ENCODE results near the gene ERBB4. TPM values are rescaled to one million over a fixed set of nuclear protein-coding genes. Genes with fewer than 3 reads are reported as not detected.

The ERBB4 gene
- total RNA-seq, 1 donor = 5.8 TPM

DNA sequence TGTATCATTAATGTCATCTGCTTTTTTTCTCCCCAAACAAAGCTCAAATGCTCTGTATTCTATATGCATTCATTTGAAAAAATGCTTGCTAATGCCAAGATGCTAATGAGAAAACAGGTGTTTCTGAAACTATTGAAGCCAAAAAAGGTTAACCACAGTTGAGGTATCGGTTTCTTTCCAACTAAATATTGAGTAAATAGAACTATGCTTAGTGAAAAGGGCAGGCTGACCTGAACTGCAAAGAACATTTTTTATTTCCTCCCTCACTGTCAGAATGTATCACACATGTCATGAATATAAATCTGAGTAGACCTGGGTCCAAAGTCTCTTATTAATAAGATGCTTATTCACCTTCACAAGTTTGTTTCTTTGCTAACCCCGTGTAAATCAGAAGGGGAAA is 1115.6 kb downstream of the ERBB4 start:
- TF ChIP-seq, protein P1, sequence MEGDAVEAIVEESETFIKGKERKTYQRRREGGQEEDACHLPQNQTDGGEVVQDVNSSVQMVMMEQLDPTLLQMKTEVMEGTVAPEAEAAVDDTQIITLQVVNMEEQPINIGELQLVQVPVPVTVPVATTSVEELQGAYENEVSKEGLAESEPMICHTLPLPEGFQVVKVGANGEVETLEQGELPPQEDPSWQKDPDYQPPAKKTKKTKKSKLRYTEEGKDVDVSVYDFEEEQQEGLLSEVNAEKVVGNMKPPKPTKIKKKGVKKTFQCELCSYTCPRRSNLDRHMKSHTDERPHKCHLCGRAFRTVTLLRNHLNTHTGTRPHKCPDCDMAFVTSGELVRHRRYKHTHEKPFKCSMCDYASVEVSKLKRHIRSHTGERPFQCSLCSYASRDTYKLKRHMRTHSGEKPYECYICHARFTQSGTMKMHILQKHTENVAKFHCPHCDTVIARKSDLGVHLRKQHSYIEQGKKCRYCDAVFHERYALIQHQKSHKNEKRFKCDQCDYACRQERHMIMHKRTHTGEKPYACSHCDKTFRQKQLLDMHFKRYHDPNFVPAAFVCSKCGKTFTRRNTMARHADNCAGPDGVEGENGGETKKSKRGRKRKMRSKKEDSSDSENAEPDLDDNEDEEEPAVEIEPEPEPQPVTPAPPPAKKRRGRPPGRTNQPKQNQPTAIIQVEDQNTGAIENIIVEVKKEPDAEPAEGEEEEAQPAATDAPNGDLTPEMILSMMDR (IDR thresholded peaks at IDR 0.05; ENCODE audit: insufficient read depth, low read length) = no peak
- no peak for DNase-seq (ENCODE audit: low read depth)
- H3K4me3 ChIP-seq (ENCODE audit: low read depth, low read length) = no peak overlapping the region

DNA sequence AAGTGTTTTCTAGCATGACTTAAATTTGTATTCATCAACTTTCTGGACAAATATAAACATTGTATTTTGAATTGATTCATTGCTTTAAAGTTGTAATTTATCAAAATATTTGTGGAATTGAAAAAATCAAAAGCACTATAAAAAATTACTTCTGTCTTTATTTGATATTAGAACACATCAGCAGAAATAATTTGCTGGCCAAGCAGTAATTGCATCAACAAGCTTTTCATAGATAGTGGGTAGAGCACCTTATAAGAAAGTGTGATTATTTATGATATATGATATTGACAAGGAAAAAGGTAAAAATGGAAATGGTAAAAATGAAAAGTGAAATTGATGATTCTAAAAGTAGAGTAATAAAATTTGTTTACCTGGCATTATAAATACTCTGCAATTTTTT is 1121.1 kb downstream of the ERBB4 start:
- DNase-seq (ENCODE audit: low read depth) = no peak
- H3K4me3 ChIP-seq (ENCODE audit: low read depth, low read length) = no peak overlapping the region
- TF ChIP-seq, protein P1 (IDR thresholded peaks at IDR 0.05; ENCODE audit: insufficient read depth, low read length) = no peak

DNA sequence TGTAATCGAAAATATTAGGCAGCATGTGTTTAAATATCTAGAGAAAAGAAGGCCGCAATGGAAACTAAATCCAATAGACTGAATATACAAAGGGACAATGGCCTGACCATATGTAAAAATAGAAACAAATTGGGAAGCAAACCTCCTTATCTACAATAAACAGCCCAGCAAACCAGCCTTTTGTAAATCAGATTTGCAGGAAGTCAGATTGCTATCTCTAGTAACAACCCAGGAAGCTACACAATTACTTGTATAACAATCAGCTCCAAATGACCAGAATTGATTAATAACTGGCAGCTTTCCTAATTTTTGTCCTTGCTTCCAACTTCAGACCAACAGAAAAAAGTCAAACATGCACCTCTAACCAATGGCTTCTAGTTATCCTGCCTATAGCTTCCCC is 1122.2 kb downstream of the ERBB4 start:
- no peak for DNase-seq (ENCODE audit: low read depth)
- TF ChIP-seq, protein P1 (IDR thresholded peaks at IDR 0.05; ENCODE audit: insufficient read depth, low read length) = no peak
- H3K4me3 ChIP-seq (ENCODE audit: low read depth, low read length) = no peak overlapping the region

DNA sequence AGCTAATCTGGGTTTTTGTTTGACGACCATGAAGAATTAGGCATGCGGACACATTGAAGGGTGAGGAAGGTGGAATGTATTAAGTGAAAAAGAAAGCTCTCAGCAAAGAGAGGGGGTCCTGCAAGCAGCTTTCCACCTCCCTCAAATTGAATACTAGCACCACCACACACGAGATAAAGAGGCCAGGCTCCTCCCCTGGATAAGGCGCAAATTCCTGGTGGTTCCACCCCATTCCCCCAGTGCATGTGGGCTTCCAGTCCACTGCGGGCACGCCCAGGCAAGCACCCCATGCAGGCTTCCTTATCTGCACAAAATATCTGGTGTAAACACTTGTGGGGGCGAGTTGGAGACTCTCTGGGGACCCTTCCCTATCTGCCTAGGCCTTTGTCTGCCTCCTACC is 1124.9 kb downstream of the ERBB4 start:
- TF ChIP-seq, protein P1 (IDR thresholded peaks at IDR 0.05; ENCODE audit: insufficient read depth, low read length) = no peak
- DNase-seq (ENCODE audit: low read depth) = no peak
- no peak overlapping the region for H3K4me3 ChIP-seq (ENCODE audit: low read depth, low read length)

DNA sequence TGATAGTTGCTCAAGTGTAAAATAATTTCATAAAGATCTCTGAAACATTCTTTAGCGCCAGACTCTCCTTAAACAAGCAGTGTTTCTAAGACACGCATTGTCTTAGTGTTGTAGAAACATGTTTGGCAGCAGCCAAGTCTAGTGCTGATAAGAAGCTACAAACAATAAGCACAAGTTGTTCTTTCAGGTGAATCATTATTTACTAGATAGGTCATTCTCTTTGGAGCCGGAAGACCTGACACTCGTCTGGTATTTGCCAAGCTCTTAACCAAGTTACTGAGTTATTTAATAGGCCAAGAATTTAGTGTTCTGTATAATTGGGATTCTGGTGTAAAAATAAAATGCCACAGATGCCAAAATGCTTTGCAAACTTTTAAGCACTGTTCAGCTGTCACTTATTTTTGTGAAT is 1130.1 kb downstream of the ERBB4 start:
- peak; percentile 64 for DNase-seq (ENCODE audit: low read depth)
- TF ChIP-seq, protein P1 (IDR thresholded peaks at IDR 0.05; ENCODE audit: insufficient read depth, low read length) = no peak
- H3K4me3 ChIP-seq (ENCODE audit: low read depth, low read length) = no peak overlapping the region

DNA sequence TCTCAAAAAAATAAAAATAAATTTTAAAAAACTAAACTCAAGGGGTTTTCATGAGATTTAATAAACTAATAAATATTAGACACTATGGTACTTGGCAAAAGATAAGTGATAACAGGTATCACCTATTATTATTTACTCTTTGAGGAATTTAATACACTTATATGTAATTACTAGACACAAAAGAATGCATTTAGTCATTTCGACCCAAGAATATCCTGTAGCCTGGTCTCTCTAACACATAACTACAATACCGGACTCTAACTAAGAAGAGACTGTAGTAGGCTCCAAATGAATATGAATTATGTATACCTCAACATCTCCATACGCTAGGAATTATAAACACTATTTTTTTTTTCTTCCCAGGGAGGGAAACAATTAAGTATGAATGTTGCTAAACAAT is 1131.5 kb downstream of the ERBB4 start:
- DNase-seq (ENCODE audit: low read depth) = no peak
- no peak overlapping the region for H3K4me3 ChIP-seq (ENCODE audit: low read depth, low read length)
- TF ChIP-seq, protein P1 (IDR thresholded peaks at IDR 0.05; ENCODE audit: insufficient read depth, low read length) = no peak

DNA sequence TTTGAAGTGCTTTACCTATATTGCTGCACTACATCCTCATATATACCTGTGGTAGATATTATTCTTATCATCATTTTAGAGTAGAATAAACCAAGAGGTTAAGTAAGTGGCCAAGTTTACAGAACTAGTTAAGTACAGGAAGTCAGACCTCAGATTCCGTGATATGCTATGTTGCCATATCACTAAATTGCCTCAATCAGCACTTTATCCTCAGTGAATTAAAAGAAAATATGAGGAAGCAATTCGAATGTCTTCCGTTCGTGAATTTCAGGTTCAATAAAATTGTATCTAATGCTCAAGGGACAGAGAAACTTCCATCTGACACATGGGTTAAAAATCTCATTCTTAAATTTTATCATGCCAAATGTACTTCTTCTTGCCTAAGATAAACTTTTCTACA is 1133.6 kb downstream of the ERBB4 start:
- no peak for DNase-seq (ENCODE audit: low read depth)
- H3K4me3 ChIP-seq (ENCODE audit: low read depth, low read length) = no peak overlapping the region
- TF ChIP-seq, protein P1 (IDR thresholded peaks at IDR 0.05; ENCODE audit: insufficient read depth, low read length) = no peak

All from fibroblast of the aortic adventitia (primary cell).